A549 (cell line): Measurements from ENCODE around the gene USH1G.

ENCODE experiments used
- BCL3 ChIP-seq: fragments of >200 bp; sonication (Bioruptor Twin); formaldehyde crosslinking; IDR thresholded peaks from 3 replicates; pipeline ENCODE4 v1.6.1; 2016
- CHD4 ChIP-seq: fragments of 200-600 bp; sonication (generic); IDR thresholded peaks from 2 replicates; pipeline ENCODE4 v1.6.1; 2016; ENCODE audit warnings: antibody characterized with exemption, mild to moderate bottlenecking, borderline replicate concordance
- CTCF ChIP-seq: fragments of >200 bp; sonication (Bioruptor Twin); formaldehyde crosslinking; IDR thresholded peaks from 3 replicates; pipeline ENCODE4 v1.5.1; 2016
- EP300 ChIP-seq, 2 experiments: fragments of >200 bp; sonication (Bioruptor Twin); formaldehyde crosslinking; IDR thresholded peaks; 2 replicates in 1 of 2; 3 replicates in 1 of 2; pipeline ENCODE4 v1.6.1; 2016 to 2017
- HES2 ChIP-seq: fragments of >200 bp; sonication (Bioruptor Twin); formaldehyde crosslinking; IDR thresholded peaks from 2 replicates; pipeline ENCODE4 v1.6.1; 2016
- HOXB13 ChIP-seq: fragments of 250-450 bp; sonication (Bioruptor Pico); IDR thresholded peaks from 2 replicates; pipeline ENCODE4 v1.5.0; 2020; ENCODE audit warnings: low read depth, mild to moderate bottlenecking, moderate library complexity
- PHF8 ChIP-seq: fragments of 200-600 bp; sonication (generic); IDR thresholded peaks from 2 replicates; pipeline ENCODE4 v1.6.1; 2016; ENCODE audit warnings: low read depth, mild to moderate bottlenecking, antibody characterized with exemption, moderate library complexity, borderline replicate concordance
- POLR2A ChIP-seq: IDR thresholded peaks from 2 replicates; pipeline ENCODE4 v1.6.1; 2012; ENCODE audit warnings: mild to moderate bottlenecking, low read length
- ZFP36 ChIP-seq: fragments of 450-650 bp; IDR thresholded peaks from 2 replicates; pipeline ENCODE4 v1.6.1; 2014; ENCODE audit warnings: borderline replicate concordance; ENCODE audit not compliant: partially characterized antibody

- TF ChIP-seq CTCF, result no peak
- TF ChIP-seq EP300 (IDR thresholded peaks at IDR 0.05), result no peak
- no peak for TF ChIP-seq ZFP36
- TF ChIP-seq HES2, result no peak
- no peak for TF ChIP-seq PHF8
- TF ChIP-seq POLR2A, result no peak
- TF ChIP-seq HOXB13 (CRISPR knock-in tag), result no peak
- no peak for TF ChIP-seq BCL3
- no peak for TF ChIP-seq CHD4
These were observed 5.7 kb upstream of the USH1G start for GRCh38 chr17:74928786-74929185.
